Mammary epithelial cell (primary cell): ENCODE data around the gene MAP1A.

ENCODE experiments used
- EZH2 ChIP-seq: IDR thresholded peaks from 2 replicates; pipeline ENCODE4 v1.6.1; 2012; ENCODE audit warnings: low read length, inconsistent platforms, borderline replicate concordance
- TF ChIP-seq, protein P1 (sequence below), 2 donors: IDR thresholded peaks in 1 of 2; conservative IDR thresholded peaks in 1 of 2; 2 replicates each; pipeline ENCODE4 v1.5.1; 2011 to 2012; ENCODE audit warnings: inconsistent platforms in 2 of 2, low read length in 2 of 2, mild to moderate bottlenecking in 2 of 2, control low read depth in 1 of 2, low read depth in 1 of 2; ENCODE audit not compliant: insufficient read depth in 1 of 2; ENCODE audit errors: extremely low read depth in 1 of 2

- TF ChIP-seq EZH2, result no peak
- TF ChIP-seq, protein P1, sequence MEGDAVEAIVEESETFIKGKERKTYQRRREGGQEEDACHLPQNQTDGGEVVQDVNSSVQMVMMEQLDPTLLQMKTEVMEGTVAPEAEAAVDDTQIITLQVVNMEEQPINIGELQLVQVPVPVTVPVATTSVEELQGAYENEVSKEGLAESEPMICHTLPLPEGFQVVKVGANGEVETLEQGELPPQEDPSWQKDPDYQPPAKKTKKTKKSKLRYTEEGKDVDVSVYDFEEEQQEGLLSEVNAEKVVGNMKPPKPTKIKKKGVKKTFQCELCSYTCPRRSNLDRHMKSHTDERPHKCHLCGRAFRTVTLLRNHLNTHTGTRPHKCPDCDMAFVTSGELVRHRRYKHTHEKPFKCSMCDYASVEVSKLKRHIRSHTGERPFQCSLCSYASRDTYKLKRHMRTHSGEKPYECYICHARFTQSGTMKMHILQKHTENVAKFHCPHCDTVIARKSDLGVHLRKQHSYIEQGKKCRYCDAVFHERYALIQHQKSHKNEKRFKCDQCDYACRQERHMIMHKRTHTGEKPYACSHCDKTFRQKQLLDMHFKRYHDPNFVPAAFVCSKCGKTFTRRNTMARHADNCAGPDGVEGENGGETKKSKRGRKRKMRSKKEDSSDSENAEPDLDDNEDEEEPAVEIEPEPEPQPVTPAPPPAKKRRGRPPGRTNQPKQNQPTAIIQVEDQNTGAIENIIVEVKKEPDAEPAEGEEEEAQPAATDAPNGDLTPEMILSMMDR (conservative IDR thresholded peaks at IDR 0.05 in 1 of 2, IDR thresholded peaks at IDR 0.05 in 1 of 2; ENCODE audit: extremely low read depth in 1 of 2, insufficient read depth in 1 of 2, low read depth in 1 of 2, low read length in 2 of 2), result no peak
Observed at GRCh38 chr15:43523646-43524045, 6.2 kb downstream of the MAP1A start.
